ENCODE results near the gene NAA80. TPM values are rescaled to one million over a fixed set of nuclear protein-coding genes. Genes with fewer than 3 reads are reported as not detected.

Gene NAA80
- total RNA-seq, 1 experiment from 2014 or later = 6.0 TPM

DNA sequence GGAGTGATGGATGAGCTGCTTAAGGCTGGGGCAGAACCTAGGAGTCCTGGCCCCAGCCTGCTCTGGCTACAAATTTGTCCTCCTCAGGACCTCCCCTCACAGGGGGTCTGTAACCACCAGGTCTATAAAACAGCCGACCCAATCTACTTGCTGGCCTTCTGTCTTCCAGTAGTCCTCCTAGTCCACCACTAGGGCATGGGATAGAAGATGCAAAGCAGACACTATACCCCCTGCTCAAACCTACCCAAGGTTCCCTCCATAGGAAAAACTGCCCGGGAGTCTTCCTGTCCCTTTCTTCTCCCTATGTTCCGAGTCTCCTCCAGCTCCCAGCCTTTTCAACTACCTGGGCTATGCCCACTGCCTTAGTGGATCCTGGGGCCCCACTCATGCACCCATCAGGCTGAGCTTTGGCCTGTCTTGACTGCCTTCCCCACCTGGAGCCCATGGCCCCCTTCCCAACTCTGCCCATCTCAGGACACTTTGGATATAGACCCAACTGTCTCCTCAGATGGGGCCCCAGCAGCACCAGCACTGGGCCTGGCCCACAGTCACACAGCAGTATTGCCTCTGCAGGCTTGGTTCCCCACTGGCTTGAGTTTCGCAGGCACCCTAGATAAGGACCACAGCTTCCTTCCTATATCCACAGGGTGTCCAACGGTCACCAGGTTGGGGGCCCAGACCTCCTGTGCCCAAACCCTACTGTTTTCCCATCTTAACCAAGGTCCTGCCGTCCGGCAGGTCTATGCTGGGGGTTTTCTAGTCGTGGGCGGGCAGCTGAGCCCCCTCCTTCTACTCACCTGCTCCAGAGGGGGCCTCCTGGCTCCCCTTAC lies 1.1 kb downstream of the NAA80 start:
- Histone ChIP-seq H2BK5ac (ENCODE audit: insufficient read length, low read length) (no peak overlapping the region), H3K14ac (ENCODE audit: insufficient read depth, low read length) (no peak overlapping the region), H4K5ac (ENCODE audit: insufficient read length, low read depth, low read length) (no peak overlapping the region), H3K23me2 (ENCODE audit: insufficient read length, low read depth, low read length, poor library complexity, severe bottlenecking) (peaks cover 6% of the 10 kb centered on the region), H3K27me3 (ENCODE audit: insufficient read depth, low read length) (no peaks in the 10 kb centered on the region), H3K79me1 (ENCODE audit: insufficient read depth, low read depth, low read length, poor library complexity, severe bottlenecking) (no peaks in the 10 kb centered on the region), H3K4me2 (ENCODE audit: insufficient read depth, insufficient read length, low read length) (peak overlapping the region; percentile 55), H3K56ac (ENCODE audit: insufficient read length, low read depth, low read length) (no peak overlapping the region), H2BK12ac (ENCODE audit: insufficient read length, low read depth, low read length) (no peak overlapping the region), H3T11ph (ENCODE audit: low read length) (no peak overlapping the region), H2BK20ac (ENCODE audit: low read depth, low read length, poor library complexity, severe bottlenecking) (no peak overlapping the region), H3K18ac (ENCODE audit: insufficient read length, low read depth, low read length) (no peak overlapping the region), H3K79me2 (ENCODE audit: insufficient read depth, low read length) (no peaks in the 10 kb centered on the region), H3K9ac (ENCODE audit: extremely low read depth, insufficient read length, low read length) (no peak overlapping the region), H4K91ac (ENCODE audit: insufficient read length, low read depth, low read length) (no peak overlapping the region), H4K8ac (replicated peaks; ENCODE audit: insufficient read length, low read depth, low read length) (no peak overlapping the region), H2AK5ac (ENCODE audit: insufficient read length, low read length) (no peak overlapping the region), H2BK15ac (ENCODE audit: low read depth, low read length) (no peak overlapping the region), H3K27ac (ENCODE audit: insufficient read length, low read depth, low read length) (no peak overlapping the region), H3K4me1 (ENCODE audit: insufficient read depth, low read length) (no peaks in the 10 kb centered on the region), H3K23ac (ENCODE audit: insufficient read length, low read depth, low read length) (no peak overlapping the region), H3K4ac (ENCODE audit: low read depth, low read length) (no peak overlapping the region), H3K9me3 (ENCODE audit: control insufficient read depth, low read depth, low read length) (no peaks in the 10 kb centered on the region), H4K20me1 (ENCODE audit: control insufficient read depth, insufficient read depth, insufficient read length) (no peaks in the 10 kb centered on the region), H2BK120ac (ENCODE audit: low read depth, low read length, poor library complexity, severe bottlenecking) (no peak overlapping the region), H2AFZ (ENCODE audit: low read length) (no peak overlapping the region)
- peak overlapping the region; percentile 87 to 99; a peak in 4 of 5 replicates for H3K4me3 Mint-ChIP-seq
- TF ChIP-seq, protein P1, sequence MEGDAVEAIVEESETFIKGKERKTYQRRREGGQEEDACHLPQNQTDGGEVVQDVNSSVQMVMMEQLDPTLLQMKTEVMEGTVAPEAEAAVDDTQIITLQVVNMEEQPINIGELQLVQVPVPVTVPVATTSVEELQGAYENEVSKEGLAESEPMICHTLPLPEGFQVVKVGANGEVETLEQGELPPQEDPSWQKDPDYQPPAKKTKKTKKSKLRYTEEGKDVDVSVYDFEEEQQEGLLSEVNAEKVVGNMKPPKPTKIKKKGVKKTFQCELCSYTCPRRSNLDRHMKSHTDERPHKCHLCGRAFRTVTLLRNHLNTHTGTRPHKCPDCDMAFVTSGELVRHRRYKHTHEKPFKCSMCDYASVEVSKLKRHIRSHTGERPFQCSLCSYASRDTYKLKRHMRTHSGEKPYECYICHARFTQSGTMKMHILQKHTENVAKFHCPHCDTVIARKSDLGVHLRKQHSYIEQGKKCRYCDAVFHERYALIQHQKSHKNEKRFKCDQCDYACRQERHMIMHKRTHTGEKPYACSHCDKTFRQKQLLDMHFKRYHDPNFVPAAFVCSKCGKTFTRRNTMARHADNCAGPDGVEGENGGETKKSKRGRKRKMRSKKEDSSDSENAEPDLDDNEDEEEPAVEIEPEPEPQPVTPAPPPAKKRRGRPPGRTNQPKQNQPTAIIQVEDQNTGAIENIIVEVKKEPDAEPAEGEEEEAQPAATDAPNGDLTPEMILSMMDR (conservative IDR thresholded peaks at IDR 0.05) = peak; percentile 25; the same call in 1 of the 3 replicates
- 0 out of 7 replicates have a peak overlapping the region, but pooled peaks of 1 of the 3 experiments have one; percentile 40 for H3K27ac Mint-ChIP-seq
- H3K27me3 Mint-ChIP-seq (ENCODE audit: low read depth) = no peaks in the 10 kb centered on the region
- DNase-seq = no peak
- H3K36me3 Mint-ChIP-seq (ENCODE audit: insufficient read depth in 1 of 3, low read depth in 3 of 3) = peaks cover 0 to 8% (median 1%) of the 10 kb centered on the region in 3 experiments; a peak in 1 of 7 replicates
- H3K9me3 Mint-ChIP-seq = no peaks in the 10 kb centered on the region; a peak in 1 of 5 replicates
- no CpG with 5 or more reads among the region's 9 CpGs for WGBS (ENCODE audit: extremely low coverage, insufficient read length, low lambda C conversion rate)
- peaks cover 20 to 24% of the 10 kb centered on the region in 2 experiments for H3K4me1 Mint-ChIP-seq

Data from H9 (cell line).